Left renal cortex interstitium (tissue), 4 donors: Measurements from ENCODE around the gene ADAM8. TPM values are rescaled to one million over a fixed set of nuclear protein-coding genes. Genes with fewer than 3 reads are reported as not detected.
"Not testable (repeated sequence)": the region's sequence is repeated elsewhere in the genome, so short reads cannot be mapped to it uniquely, and the experiment has no call there.

Source experiments
- DNase-seq, 4 donors: peaks; one replicate each; pipeline ENCODE4 v3.0.0-alpha.2; 2013; ENCODE audit warnings: low read depth in 4 of 4, low spot score in 2 of 4, missing footprints in 1 of 4
- polyA plus RNA-seq, 4 donors: library from polyadenylated mRNA; unstranded; fragments of 120-200 nt; gene quantifications; one replicate each; pipeline ENCODE4 v1.2.1, GENCODE V29; 2013; ENCODE audit not compliant: insufficient read length in 4 of 4

Gene ADAM8
- polyA plus RNA-seq, 4 donors: 1.3 to 4.1 (median 2.6) TPM

- no peak for DNase-seq
These were observed 41.3 kb downstream of the ADAM8 start for GRCh38 chr10:133235265-133235855.

DNA sequence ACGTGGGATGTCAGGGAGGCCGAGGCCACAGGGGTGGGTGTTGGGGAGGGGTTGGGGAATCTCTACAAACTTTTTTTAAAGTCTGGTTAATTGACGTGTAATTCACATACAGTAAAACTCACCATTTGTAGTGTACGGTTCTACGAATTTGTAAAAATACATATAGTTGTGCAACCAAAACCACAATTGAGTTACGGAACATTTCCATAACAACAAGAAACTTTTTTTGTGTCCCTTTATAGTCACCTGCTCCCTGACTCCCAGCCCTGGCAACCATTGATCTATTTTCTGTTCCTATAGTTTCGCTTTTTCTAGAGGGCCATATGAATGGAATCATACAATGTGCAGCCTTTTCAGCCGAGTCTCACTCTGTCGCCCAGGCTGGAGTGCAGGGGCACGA lies 41.9 kb downstream of the ADAM8 start:
- DNase-seq: not testable (repeated sequence)

- DNase-seq: no peak
These were observed 44.6 kb downstream of the ADAM8 start for GRCh38 chr10:133231946-133232574.

GRCh38 chr10:133231244-133231945 lies 45.3 kb downstream of the ADAM8 start:
- no peak for DNase-seq

GRCh38 chr10:133230387-133231195 lies 46.1 kb downstream of the ADAM8 start:
- no peak for DNase-seq

DNA sequence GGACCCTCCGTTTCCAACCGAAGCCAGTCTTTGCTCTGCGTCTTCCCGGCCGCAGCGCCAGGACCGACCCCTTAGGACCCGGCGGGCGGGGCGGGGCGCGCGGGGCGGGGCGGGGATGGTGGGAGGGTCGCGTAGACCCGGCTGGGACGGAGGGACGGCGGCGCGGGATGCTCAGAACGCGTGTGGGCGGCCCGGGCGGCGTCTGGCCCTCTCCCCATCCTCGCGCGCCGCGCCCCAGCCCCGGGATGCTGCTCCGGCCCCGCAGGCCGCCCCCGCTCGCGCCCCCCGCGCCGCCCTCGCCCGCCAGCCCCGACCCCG lies 46.7 kb downstream of the ADAM8 start, which contains the start of gene UTF1:
Gene UTF1 (plus strand): TSS at position 174 of the 318 bp plus-strand sequence. CDS start 72 bp downstream, at position 246.
- no peak for DNase-seq

DNA sequence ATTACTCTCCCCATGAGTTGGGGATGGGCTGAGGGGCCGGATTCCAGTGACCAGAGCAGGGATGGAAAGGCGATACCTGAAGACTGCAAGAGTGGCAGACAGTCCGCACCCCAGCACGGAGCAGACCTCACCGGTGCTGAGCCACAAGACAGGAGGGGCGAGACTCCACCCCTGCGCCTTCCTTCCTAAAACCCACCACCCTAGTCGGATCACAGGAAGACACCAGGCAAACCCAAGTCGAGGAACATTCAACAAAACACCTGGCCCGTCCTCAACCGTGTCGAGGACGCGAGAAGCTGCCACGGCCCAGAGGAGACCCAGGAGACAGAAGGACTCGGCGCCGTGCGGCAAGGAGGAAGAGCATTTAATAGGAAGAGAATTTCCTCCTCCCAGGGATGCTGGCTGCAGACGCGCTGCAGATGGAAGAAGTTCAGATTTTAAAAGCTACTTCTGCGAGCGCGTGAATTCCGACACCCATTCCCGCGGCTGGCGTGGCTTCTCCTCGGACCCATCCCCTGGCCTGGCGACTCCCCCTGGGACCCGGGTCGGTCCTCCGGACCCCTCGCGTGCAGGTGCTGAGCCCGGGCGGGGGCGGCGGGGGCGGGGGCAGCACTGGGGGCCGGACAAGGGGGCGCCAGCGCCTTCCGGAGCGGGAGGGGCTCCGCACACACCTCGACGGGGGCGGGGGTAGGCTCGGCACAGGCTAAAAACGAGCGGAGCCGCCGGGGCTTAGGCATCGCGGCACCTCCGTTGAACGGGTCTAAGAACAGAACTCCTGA lies 47.2 kb downstream of the ADAM8 start:
- DNase-seq: no peak

- no peak for DNase-seq
These were observed 49.4 kb downstream of the ADAM8 start for GRCh38 chr10:133227256-133227655.

GRCh38 chr10:133226251-133226808 lies 50.3 kb downstream of the ADAM8 start:
- DNase-seq: no peak

- DNase-seq: no peak
These were observed 50.9 kb downstream of the ADAM8 start for GRCh38 chr10:133225707-133226191.

- no peak for DNase-seq
These were observed 51.8 kb downstream of the ADAM8 start for GRCh38 chr10:133224756-133225372.

GRCh38 chr10:133224076-133224475 lies 52.6 kb downstream of the ADAM8 start:
- DNase-seq: no peak

DNA sequence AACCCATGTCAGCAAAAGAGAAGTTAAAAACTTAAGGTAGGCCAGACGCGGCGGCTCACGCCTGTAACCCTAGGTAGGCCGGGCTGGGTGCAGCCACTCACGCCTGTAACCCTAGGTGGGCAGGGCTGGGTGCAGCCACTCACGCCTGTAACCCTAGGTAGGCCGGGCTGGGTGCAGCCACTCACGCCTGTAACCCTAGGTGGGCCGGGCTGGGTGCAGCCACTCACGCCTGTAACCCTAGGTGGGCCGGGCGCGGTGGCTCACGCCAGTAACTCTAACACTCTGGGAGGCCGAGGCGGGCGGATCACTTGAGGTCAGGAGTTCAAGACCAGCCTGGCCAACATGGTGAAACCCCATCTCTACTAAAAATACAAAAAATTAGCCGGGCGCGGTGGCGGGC lies 54.9 kb downstream of the ADAM8 start:
- DNase-seq: not testable (repeated sequence)

DNA sequence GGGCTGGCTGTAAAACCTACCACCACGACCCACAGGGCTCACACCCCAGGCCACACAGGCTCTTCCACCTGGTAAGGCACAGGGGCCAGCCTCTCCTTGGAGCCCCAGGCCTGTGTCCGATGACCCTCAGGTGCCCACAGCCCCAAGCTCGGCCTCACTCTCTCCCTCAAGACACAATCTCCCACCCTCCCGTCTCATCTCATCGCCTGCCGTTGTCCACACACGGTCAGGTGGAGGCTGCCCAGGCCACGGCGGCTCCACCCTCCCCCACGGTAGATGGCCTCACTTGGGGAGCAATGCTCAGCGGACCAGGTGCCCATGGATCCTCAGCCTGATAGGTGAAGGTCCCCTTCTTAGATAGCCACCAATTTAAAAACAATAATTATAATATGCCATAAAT lies 55.3 kb downstream of the ADAM8 start:
- DNase-seq: no peak

DNA sequence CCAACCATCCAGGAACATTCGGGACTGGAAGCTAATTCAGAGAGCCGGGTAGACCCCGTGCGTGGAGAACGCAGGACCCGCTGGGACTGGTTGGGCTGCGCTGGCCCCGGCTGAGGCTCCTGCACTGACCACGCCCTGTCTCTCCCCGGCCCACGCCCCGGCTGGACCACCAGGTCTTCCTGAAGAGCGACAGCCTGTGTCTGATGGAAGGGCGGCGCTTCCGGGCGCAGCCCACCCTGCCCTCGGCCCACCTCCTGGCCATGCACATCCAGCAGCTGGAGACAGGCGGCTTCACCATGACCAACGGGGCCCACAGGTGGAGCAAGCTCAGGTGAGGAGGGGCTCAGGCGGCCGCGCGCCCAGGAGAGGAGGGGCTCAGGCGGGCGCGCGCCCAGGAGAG lies 56.9 kb downstream of the ADAM8 start:
- DNase-seq: no peak

DNA sequence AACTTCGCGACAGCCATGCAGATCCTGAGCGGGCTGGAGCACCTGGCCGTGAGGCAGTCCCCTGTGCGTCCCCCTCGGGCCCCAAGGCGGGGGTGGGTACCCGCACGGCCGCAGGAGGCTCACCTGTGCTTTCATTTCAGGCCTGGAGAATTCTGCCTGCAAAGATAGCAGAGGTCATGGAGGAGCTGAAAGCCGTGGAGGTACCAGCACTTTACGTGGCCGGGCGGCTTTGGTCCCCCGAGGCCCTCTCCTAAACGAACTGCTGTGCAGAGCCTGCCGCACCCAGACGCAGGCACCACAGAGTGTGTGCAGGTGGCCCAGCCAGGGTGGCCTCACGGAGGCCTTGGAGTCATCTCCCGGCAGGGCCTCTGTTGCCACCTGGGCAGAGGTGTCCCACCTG lies 57.8 kb downstream of the ADAM8 start:
- DNase-seq: no peak

GRCh38 chr10:133217800-133218589 lies 58.7 kb downstream of the ADAM8 start:
- no peak for DNase-seq

DNA sequence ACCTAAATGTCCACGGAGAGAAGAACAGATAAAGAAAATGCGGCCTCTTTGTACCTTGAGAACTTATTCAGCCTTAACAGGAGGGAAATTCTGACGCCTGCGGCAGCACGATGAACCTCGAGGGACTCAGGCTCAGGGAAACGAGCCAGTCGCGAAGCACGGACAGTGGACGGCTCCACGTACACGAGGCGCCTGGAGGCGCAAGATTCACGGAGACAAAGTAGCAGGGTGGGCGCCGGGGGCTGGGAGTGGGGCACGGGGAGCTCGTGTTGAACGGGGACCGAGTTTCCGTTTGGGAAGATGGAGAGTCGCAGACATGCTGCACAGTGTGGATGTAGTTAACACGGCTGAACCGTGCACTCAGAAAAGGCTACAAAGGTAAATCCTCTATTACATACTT lies 59.9 kb downstream of the ADAM8 start:
- DNase-seq: no peak

DNA sequence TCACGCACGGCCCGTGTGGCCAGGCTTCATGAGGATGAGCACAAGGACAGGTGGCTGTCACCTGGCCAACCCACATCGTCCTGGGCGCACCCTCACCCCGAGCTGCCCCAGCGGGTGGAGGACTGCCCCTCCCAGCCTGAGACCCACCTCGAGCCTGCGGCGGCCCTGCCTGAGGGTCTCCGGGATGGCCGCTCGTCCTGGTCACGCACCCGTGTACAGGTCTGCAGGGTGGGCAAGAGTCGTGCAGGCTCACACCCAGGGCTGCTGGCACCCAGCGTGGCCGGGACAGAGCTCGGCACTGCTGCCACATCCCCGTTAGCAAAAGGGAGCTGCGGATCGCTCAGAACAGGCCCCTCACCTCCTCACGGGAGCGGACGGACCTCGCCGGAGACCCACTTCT lies 61.1 kb downstream of the ADAM8 start:
- no peak for DNase-seq
